Natural killer cell (primary cell): ENCODE data around the gene AOX1. TPM values are rescaled to one million over a fixed set of nuclear protein-coding genes. Genes with fewer than 3 reads are reported as not detected.

ENCODE experiments used
- ATAC-seq, 3 donors: fragments of 150-1000 bp in 2 of 3; fragments of 200-7000 bp in 1 of 3; cut with Tn5 transposase; 1 replicate in 1 of 3; 2 replicates in 2 of 3; pipeline ENCODE4 v1.10.0; 2021; ENCODE audit warnings: mild to moderate bottlenecking in 2 of 3, moderate library complexity in 2 of 3
- DNase-seq, 2 donors: peaks; one replicate each; pipeline versions ENCODE4 v3.0.0 to v3.0.0-alpha.2; 2013 to 2021; ENCODE audit warnings: mixed read lengths in 1 of 2
- H3K27ac ChIP-seq: one replicate; pipeline ENCODE4 v1.5.1; 2013; ENCODE audit warnings: mild to moderate bottlenecking, low read length
- H3K27me3 ChIP-seq: one replicate; pipeline ENCODE4 v1.6.1; 2013; ENCODE audit warnings: low read length; ENCODE audit not compliant: control insufficient read depth, insufficient read depth
- H3K36me3 ChIP-seq: one replicate; pipeline ENCODE4 v1.6.1; 2013; ENCODE audit warnings: low read length; ENCODE audit not compliant: control insufficient read depth, insufficient read depth
- H3K4me1 ChIP-seq: one replicate; pipeline ENCODE4 v1.6.1; 2013; ENCODE audit warnings: low read length; ENCODE audit not compliant: control insufficient read depth, insufficient read depth
- H3K4me3 ChIP-seq: one replicate; pipeline ENCODE4 v1.5.1; 2013; ENCODE audit warnings: low read length
- H3K9me3 ChIP-seq: one replicate; pipeline ENCODE4 v1.6.1; 2013; ENCODE audit warnings: low read length; ENCODE audit not compliant: control insufficient read depth, insufficient read depth
- H3K27ac Mint-ChIP-seq, 2 donors: one replicate each; pipeline ENCODE4 v1.8.0; 2022; ENCODE audit warnings: mild to moderate bottlenecking in 2 of 2, mixed read lengths in 2 of 2, moderate library complexity in 1 of 2
- H3K27me3 Mint-ChIP-seq, 2 donors: one replicate each; pipeline ENCODE4 v1.8.0; 2022; ENCODE audit warnings: low read depth in 2 of 2, mixed read lengths in 2 of 2
- H3K36me3 Mint-ChIP-seq: one replicate; pipeline ENCODE4 v1.8.0; 2022; ENCODE audit warnings: mixed read lengths
- H3K4me1 Mint-ChIP-seq, 2 donors: one replicate each; pipeline ENCODE4 v1.8.0; 2022; ENCODE audit warnings: mixed read lengths in 2 of 2
- H3K4me3 Mint-ChIP-seq: one replicate; pipeline ENCODE4 v1.8.0; 2022; ENCODE audit warnings: mild to moderate bottlenecking, moderate library complexity, mixed read lengths
- H3K9me3 Mint-ChIP-seq, 2 donors: one replicate each; pipeline ENCODE4 v1.8.0; 2022; ENCODE audit warnings: mixed read lengths in 2 of 2
- CTCF ChIP-seq: fragments of 200-600 bp; IDR thresholded peaks from one replicate; pipeline ENCODE4 v1.8.0; 2022; ENCODE audit warnings: antibody characterized with exemption
- WGBS: methylation state at CpG from one replicate; pipeline ENCODE4 v1.1.7; 2013; ENCODE audit warnings: missing lambda C conversion rate; ENCODE audit not compliant: insufficient coverage; 5-methylcytosine and 5-hydroxymethylcytosine counted together
- intact Hi-C: fragments of 100-400 bp; cut with micrococcal nuclease; formaldehyde crosslinking; loops from one replicate; pipeline ENCODE4 v1.14.2; 2022
- total RNA-seq, 4 donors: library from RNA; stranded (reverse); fragments of 120-200 nt in 1 of 4; gene quantifications; one replicate each; pipeline versions ENCODE4 v1.2.3 to v1.2.4, GENCODE V29; 2013 to 2022

The AOX1 gene
- total RNA-seq, 3 donors from 2014 or later (not counting 1 experiment from before 2014, with no cell fraction given), result not detected

- no peaks in the 10 kb centered on the region for H3K9me3 ChIP-seq
- no peaks in the 10 kb centered on the region for H3K36me3 ChIP-seq
- Mint-ChIP-seq H3K9me3 (no peaks in the 10 kb centered on the region), H3K36me3 (no peaks in the 10 kb centered on the region), H3K4me3 (no peak overlapping the region), H3K4me1 (peaks cover 7 to 12% of the 10 kb centered on the region in 2 donors), H3K27me3 (peaks cover 9 to 17% of the 10 kb centered on the region in 2 donors), H3K27ac (no peak overlapping the region)
- intact Hi-C loops, result no loop called here
- DNase-seq, result no peak
- H3K27ac ChIP-seq, result no peak overlapping the region
- H3K27me3 ChIP-seq, result no peaks in the 10 kb centered on the region
- peaks cover 11% of the 10 kb centered on the region for H3K4me1 ChIP-seq
- ATAC-seq, result no peak
- TF ChIP-seq CTCF, result no peak
- no peak overlapping the region for H3K4me3 ChIP-seq
- 88% methylated on average over 1 of the region's 4 CpGs for WGBS
Measured at GRCh38 chr2:200588076-200588678, 2.4 kb downstream of the AOX1 start.

GRCh38 chr2:200590090-200590489 lies 4.3 kb downstream of the AOX1 start:
- H3K27me3 Mint-ChIP-seq, result peaks cover 19 to 21% of the 10 kb centered on the region in 2 donors
- no peak overlapping the region for H3K27ac Mint-ChIP-seq
- no peaks in the 10 kb centered on the region for H3K36me3 ChIP-seq

DNA sequence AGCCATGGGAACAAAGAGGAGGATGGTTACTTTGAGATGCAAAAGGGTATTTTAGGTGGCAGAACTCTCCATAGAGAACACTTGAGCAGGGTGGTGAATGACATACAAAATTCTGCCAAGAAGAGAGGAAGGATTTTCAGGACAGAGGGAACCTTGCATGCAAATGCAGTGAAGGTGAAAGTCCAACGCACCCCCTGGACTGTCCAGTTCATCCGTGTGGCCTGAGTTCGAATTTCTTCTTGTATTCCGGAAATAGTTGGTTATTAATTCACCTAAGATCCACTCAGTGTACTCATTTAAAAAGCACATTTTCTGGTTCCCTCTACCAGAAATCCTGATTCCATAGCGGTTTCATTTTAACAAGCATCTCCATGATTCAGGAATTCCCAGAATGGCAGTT lies 5.5 kb downstream of the AOX1 start:
- 71% methylated on average over 5 of the region's 5 CpGs for WGBS
- no peak for ATAC-seq
- Histone ChIP-seq H3K4me3 (no peak overlapping the region), H3K4me1 (peaks cover 2% of the 10 kb centered on the region), H3K27me3 (no peaks in the 10 kb centered on the region), H3K9me3 (no peaks in the 10 kb centered on the region), H3K36me3 (no peaks in the 10 kb centered on the region), H3K27ac (no peak overlapping the region)
- H3K9me3 Mint-ChIP-seq, result no peaks in the 10 kb centered on the region
- H3K36me3 Mint-ChIP-seq, result no peaks in the 10 kb centered on the region
- H3K27ac Mint-ChIP-seq, result no peak overlapping the region
- H3K4me1 Mint-ChIP-seq, result peaks cover 2% of the 10 kb centered on the region in 2 donors
- no peak for TF ChIP-seq CTCF
- DNase-seq, result no peak
- no peak overlapping the region for H3K4me3 Mint-ChIP-seq
- peaks cover 21 to 25% of the 10 kb centered on the region in 2 donors for H3K27me3 Mint-ChIP-seq
- intact Hi-C loops, result no loop called here

More at GRCh38 chr2:200590090-200590489, 4.3 kb downstream of the AOX1 start:
- H3K4me3 Mint-ChIP-seq, result no peak overlapping the region
- DNase-seq (no peak), ATAC-seq (no peak)
- no peaks in the 10 kb centered on the region for H3K36me3 Mint-ChIP-seq
- peaks cover 7 to 12% of the 10 kb centered on the region in 2 donors for H3K4me1 Mint-ChIP-seq
- Histone ChIP-seq H3K4me1 (peaks cover 11% of the 10 kb centered on the region), H3K27me3 (no peaks in the 10 kb centered on the region), H3K4me3 (no peak overlapping the region), H3K27ac (no peak overlapping the region), H3K9me3 (no peaks in the 10 kb centered on the region)
- no peak for TF ChIP-seq CTCF
- H3K9me3 Mint-ChIP-seq, result no peaks in the 10 kb centered on the region
- intact Hi-C loops, result no loop called here
